GM12878 (cell line): ENCODE measurements around the gene SNAI3. TPM values are rescaled to one million over a fixed set of nuclear protein-coding genes. Genes with fewer than 3 reads are reported as not detected.
A peak's percentile ranks its signal among the peaks of the same experiment; 100 is the strongest.

Experiments used
- BRCA1 ChIP-seq: IDR thresholded peaks from 2 replicates; pipeline ENCODE4 v1.6.1; 2011; ENCODE audit warnings: low read depth, low read length, improper control_type of control experiment
- CEBPZ ChIP-seq: fragments of 150-350 bp; IDR thresholded peaks from 2 replicates; pipeline ENCODE4 v1.6.1; 2016; ENCODE audit warnings: low read depth, low read length
- DPF2 ChIP-seq: fragments of 450-650 bp; IDR thresholded peaks from 2 replicates; pipeline ENCODE4 v1.6.1; 2017; ENCODE audit warnings: mild to moderate bottlenecking
- EED ChIP-seq: sonication (generic); IDR thresholded peaks from 2 replicates; pipeline ENCODE4 v1.6.1; 2016; ENCODE audit warnings: antibody characterized with exemption, low read depth
- EZH2 ChIP-seq: IDR thresholded peaks from 2 replicates; pipeline ENCODE4 v1.6.1; 2012; ENCODE audit warnings: low read depth, mild to moderate bottlenecking, control low read depth, inconsistent platforms, low read length, borderline replicate concordance; ENCODE audit not compliant: control insufficient read depth
- IRF4 ChIP-seq: IDR thresholded peaks from 2 replicates; pipeline ENCODE4 v1.6.1; 2011; ENCODE audit warnings: low read depth, low read length
- IRF5 ChIP-seq: fragments of 450-650 bp; IDR thresholded peaks from 2 replicates; pipeline ENCODE4 v1.6.1; 2017; ENCODE audit warnings: borderline replicate concordance
- SREBF1 ChIP-seq: IDR thresholded peaks from 2 replicates; pipeline ENCODE4 v1.6.1; 2012; ENCODE audit warnings: mild to moderate bottlenecking, low read length
- USF1 ChIP-seq: IDR thresholded peaks from 2 replicates; pipeline ENCODE4 v1.6.1; 2011; ENCODE audit warnings: borderline replicate concordance, low read depth, mild to moderate bottlenecking, moderate library complexity, mixed read lengths, low read length; ENCODE audit not compliant: insufficient read depth; ENCODE audit errors: extremely low read length
- polyA plus RNA-seq, 11 experiments: library from polyadenylated mRNA; depleted of rRNA in 4 of 11; unstranded in 6 of 11; stranded (reverse) in 5 of 11; fragments of >200 nt; fragmentation: Nextera tagmentation in 4 of 11; fragmentation: Illumina TruSeq in 1 of 11; extraction: Ambion mirVana in 4 of 11; extraction: Trizol in 1 of 11; gene quantifications; 1 replicate in 1 of 11; 2 replicates in 10 of 11; pipeline versions ENCODE4 v1.2.1 to v1.2.3, GENCODE V29; 2011 to 2016; ENCODE audit warnings: inconsistent platforms in 2 of 11, missing spikeins in 2 of 11, low read depth in 1 of 11
- total RNA-seq, 4 experiments: library from RNA; depleted of rRNA in 3 of 4; stranded (reverse); fragments of >200 nt in 3 of 4; fragmentation: Illumina TruSeq in 1 of 4; extraction: Trizol in 1 of 4; gene quantifications; 2 replicates each; pipeline versions ENCODE4 v1.2.1 to v1.2.3, GENCODE V29; 2013 to 2021
- TF ChIP-seq, protein P1 (sequence below): IDR thresholded peaks from 2 replicates; pipeline ENCODE4 v1.6.1; 2012; ENCODE audit warnings: low read depth, low read length, improper control_type of control experiment
- TF ChIP-seq, protein P2 (sequence below): IDR thresholded peaks from 2 replicates; pipeline ENCODE4 v1.6.1; 2012; ENCODE audit warnings: improper control_type of control experiment, low read depth, low read length; ENCODE audit not compliant: insufficient replicate concordance
- TF ChIP-seq, protein P3 (sequence below): fragments of 450-650 bp; formaldehyde crosslinking; IDR thresholded peaks from 2 replicates; pipeline ENCODE4 v1.5.0; 2022; ENCODE audit warnings: mild to moderate bottlenecking, missing genetic modification characterization

The SNAI3 gene
- total and polyA plus RNA-seq, 10 of the 15 experiments (the other 5 are each of a cell fraction or from before 2014, with no cell fraction given): 0.21 to 7.4 (median 3.0) TPM

- TF ChIP-seq, protein P1, sequence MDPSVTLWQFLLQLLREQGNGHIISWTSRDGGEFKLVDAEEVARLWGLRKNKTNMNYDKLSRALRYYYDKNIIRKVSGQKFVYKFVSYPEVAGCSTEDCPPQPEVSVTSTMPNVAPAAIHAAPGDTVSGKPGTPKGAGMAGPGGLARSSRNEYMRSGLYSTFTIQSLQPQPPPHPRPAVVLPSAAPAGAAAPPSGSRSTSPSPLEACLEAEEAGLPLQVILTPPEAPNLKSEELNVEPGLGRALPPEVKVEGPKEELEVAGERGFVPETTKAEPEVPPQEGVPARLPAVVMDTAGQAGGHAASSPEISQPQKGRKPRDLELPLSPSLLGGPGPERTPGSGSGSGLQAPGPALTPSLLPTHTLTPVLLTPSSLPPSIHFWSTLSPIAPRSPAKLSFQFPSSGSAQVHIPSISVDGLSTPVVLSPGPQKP: no peak
- TF ChIP-seq, protein P2, sequence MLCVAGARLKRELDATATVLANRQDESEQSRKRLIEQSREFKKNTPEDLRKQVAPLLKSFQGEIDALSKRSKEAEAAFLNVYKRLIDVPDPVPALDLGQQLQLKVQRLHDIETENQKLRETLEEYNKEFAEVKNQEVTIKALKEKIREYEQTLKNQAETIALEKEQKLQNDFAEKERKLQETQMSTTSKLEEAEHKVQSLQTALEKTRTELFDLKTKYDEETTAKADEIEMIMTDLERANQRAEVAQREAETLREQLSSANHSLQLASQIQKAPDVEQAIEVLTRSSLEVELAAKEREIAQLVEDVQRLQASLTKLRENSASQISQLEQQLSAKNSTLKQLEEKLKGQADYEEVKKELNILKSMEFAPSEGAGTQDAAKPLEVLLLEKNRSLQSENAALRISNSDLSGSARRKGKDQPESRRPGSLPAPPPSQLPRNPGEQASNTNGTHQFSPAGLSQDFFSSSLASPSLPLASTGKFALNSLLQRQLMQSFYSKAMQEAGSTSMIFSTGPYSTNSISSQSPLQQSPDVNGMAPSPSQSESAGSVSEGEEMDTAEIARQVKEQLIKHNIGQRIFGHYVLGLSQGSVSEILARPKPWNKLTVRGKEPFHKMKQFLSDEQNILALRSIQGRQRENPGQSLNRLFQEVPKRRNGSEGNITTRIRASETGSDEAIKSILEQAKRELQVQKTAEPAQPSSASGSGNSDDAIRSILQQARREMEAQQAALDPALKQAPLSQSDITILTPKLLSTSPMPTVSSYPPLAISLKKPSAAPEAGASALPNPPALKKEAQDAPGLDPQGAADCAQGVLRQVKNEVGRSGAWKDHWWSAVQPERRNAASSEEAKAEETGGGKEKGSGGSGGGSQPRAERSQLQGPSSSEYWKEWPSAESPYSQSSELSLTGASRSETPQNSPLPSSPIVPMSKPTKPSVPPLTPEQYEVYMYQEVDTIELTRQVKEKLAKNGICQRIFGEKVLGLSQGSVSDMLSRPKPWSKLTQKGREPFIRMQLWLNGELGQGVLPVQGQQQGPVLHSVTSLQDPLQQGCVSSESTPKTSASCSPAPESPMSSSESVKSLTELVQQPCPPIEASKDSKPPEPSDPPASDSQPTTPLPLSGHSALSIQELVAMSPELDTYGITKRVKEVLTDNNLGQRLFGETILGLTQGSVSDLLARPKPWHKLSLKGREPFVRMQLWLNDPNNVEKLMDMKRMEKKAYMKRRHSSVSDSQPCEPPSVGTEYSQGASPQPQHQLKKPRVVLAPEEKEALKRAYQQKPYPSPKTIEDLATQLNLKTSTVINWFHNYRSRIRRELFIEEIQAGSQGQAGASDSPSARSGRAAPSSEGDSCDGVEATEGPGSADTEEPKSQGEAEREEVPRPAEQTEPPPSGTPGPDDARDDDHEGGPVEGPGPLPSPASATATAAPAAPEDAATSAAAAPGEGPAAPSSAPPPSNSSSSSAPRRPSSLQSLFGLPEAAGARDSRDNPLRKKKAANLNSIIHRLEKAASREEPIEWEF: no peak
- TF ChIP-seq CEBPZ (no peak), IRF4 (peak; percentile 96), BRCA1 (no peak), USF1 (peak; percentile 4), EZH2 (no peak), DPF2 (peak; percentile 98), IRF5 (no peak), SREBF1 (no peak), EED (peak; percentile 85)
- TF ChIP-seq, protein P3, sequence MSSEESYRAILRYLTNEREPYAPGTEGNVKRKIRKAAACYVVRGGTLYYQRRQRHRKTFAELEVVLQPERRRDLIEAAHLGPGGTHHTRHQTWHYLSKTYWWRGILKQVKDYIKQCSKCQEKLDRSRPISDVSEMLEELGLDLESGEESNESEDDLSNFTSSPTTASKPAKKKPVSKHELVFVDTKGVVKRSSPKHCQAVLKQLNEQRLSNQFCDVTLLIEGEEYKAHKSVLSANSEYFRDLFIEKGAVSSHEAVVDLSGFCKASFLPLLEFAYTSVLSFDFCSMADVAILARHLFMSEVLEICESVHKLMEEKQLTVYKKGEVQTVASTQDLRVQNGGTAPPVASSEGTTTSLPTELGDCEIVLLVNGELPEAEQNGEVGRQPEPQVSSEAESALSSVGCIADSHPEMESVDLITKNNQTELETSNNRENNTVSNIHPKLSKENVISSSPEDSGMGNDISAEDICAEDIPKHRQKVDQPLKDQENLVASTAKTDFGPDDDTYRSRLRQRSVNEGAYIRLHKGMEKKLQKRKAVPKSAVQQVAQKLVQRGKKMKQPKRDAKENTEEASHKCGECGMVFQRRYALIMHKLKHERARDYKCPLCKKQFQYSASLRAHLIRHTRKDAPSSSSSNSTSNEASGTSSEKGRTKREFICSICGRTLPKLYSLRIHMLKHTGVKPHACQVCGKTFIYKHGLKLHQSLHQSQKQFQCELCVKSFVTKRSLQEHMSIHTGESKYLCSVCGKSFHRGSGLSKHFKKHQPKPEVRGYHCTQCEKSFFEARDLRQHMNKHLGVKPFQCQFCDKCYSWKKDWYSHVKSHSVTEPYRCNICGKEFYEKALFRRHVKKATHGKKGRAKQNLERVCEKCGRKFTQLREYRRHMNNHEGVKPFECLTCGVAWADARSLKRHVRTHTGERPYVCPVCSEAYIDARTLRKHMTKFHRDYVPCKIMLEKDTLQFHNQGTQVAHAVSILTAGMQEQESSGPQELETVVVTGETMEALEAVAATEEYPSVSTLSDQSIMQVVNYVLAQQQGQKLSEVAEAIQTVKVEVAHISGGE (CRISPR knock-in tag): no peak
These were observed 4.4 kb downstream of the SNAI3 start (continued) for GRCh38 chr16:88681709-88682451.
